ENCODE measurements around the gene YOD1.

Gene YOD1

DNA sequence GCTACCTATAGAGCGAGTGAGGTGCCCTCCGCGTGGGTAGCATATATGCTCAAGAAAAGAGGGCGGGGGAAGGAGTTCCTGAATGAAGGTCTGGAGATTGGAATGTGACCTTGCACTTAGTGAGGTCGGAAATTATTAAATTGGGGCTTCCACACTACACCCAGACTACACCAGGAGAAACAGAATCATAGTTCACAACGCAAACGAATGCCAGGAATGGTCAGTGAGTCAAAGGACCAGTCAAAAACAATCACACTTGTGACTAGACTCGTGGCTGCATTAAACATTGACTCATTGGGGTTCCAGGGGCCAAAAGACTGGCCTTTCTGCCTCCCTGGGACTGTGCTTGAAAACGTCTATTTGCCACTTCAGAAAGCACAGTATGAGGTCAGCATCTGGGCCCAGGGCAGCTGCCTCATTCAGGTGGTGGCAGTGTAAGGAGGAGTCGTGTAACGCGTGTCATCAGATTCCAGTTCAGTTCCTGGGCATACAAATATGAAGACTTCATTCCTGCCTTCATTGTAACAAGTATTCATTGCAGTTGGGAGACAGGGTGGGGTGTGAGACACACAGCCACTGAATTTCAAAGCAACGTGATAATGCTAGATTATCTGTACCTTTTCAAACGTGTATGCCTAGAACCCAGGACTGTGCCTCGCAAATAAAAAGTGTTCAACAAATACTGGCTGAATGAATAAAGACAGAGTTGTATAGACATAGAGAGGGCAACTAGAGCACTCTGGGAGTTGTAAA, at the start of gene YOD1:
TSS of gene YOD1 (minus strand) at position 18 of the 753 bp plus-strand sequence. CDS start 178 bp downstream, outside the sequence.
- DNase-seq: no peak

DNA sequence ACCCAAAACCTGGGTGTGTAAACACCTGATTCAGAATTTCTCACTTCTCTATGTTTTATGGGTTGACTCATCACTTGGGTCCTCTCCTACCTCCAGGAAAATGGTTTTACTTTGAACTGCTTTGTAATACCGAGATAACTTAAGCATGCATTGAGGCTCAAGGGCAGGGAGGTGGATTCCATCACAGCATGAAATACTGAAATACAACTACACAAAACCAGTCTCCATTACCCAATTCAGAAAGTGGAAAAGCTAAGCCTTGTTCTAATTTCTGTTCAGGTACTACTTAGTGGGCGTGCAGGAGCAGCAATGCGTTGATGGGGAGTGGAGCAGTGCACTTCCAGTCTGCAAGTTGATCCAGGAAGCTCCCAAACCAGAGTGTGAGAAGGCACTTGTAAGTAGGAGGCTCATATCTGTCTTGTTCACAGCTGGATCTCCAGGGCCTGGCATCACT, 46.9 kb upstream of the YOD1 start:
- no peak for DNase-seq

DNA sequence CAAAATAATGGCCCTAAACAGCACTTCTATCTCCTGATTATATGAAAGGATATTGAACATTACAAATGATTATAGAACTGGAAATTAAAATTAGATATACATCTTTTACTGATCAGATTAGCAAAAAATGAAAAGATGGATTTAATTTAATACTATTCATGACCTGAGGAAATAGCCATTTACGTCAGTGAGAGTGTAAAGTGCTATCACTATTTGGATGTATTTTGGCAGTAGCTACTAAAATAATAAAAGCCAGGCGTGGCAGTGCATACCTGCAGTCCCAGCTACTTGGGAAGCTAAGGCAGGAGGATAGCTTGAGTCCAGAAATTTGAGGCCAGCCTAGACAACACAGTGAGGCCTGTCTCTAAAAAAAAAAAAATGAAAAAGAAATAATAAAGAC, 42.9 kb upstream of the YOD1 start:
- no peak for DNase-seq

DNA sequence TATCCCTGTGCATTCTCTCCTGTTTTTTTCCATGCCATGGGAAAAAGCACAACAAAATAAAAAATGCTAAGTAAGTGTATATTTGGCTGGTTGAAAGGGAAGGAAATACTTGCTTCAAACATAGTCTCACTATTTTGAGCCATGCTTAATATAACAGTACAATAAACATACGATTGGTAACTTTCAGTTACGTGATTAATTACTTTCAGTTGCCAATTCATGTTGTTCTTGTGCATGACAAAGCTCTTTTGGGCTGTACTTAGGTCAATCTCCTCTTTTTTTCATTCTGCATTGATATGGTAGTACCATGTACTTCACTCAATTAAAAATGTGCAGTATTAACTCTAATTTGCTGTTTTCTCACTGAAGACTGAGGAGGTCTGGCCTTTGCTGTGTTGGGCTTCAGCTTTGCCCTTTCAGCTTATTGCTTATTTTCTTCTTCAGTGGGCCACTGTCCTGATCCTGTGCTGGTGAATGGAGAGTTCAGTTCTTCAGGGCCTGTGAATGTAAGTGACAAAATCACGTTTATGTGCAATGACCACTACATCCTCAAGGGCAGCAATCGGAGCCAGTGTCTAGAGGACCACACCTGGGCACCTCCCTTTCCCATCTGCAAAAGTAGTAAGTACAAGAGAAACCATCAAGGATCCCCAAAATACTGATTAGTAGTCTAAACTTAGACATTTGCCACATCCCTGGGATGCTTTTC, 40.3 kb upstream of the YOD1 start:
- no peak for DNase-seq

DNA sequence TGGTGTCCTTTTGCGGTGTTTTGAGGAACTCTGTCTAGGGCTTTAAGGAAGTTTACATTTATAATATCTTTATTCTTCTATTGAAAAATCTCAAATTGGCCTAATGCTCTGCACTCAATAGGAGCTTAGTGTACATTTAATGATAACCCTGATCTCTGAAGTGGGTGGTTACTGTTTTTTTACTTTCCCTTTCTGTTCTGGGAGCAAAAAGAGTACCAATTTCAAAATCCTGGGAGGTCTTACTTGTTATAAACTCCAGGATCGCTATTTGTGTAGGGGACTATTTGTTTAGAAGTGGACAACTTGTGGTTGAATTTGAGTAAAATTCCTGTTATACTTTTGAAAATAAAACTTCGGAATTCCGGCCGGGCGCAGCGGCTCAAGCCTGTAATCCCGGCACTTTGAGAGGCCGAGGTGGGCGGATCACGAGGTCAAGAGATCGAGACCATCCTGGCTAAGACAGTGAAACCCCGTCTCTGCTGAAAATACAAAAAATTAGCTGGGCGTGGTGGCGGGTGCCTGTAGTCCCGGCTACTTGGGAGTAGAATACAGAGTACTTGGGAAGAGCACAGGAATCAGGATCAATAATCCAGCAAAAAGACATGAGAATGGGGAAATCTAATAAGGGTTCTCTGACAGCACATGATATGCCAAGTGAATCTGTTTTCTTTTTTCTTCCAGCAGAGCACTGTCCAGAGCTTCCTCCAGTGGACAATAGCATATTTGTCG, 38.8 kb upstream of the YOD1 start:
- no peak for DNase-seq

DNA sequence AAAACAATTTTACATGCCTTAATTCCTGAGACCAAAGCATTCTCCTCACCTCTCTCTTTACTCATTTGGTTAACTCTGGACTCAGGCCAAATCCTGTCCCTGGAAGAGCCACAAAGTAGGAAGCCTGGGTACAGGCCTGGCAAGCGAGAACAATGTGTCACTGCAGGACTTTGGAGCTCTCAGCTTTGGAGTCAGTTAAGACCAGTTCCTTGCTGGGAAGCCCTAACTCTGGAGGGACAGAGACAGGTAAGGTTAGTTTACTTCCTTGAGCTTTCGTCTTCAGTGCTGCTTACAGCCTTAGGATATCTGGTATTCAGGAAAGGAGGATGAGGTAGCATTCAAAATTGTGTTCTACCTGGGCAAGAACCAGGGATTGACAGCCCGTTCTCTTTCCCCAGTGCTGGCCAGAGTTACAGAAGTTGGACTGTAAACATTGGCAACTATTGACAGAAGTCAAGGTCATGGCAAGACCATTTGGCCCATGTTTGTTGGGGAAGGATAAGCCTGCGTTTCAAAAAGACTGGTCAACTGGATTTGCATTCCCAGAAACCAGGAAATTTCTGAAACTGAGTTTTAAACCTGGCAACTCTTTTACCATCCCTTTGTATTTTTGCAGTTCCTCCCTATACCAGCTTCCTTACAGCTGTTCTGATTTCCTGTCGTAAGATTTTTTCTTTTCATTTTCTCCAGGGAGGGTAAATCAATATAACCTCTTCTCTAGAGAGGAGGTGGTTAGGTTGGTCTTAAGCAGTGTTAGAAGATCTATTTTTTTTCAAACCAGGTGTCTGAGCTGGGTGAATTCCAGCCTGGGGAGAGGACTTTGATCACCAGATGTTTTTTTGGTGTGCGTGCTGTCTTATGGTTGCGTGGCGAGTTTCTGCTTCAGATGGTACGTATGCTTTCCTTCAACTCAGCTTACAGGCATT, 38.0 kb upstream of the YOD1 start, which contains the start of gene C4BPB:
TSS of gene C4BPB (plus strand) at position 160 of the 926 bp plus-strand sequence. CDS start at position 832, 672 bp downstream.
- no peak for DNase-seq

DNA sequence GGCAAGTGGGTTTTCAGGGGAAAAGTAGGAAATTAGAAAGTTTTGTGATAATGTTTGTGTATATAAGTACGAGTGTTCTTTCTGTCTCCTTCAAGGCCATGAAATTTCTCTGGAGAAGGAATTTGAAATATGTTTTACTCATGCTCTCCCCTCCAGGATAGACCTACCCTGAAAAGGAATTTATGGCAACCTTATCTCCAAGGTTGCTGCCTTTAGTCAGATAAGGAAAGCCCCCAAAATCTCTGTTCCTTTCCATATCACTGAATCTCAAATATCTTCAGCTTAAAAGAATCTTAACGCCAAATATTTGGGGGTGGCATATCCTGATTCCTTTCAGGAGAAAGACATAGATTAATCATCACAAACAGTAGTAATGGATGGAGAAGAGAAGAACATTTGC, 37.2 kb upstream of the YOD1 start:
- DNase-seq: no peak

DNA sequence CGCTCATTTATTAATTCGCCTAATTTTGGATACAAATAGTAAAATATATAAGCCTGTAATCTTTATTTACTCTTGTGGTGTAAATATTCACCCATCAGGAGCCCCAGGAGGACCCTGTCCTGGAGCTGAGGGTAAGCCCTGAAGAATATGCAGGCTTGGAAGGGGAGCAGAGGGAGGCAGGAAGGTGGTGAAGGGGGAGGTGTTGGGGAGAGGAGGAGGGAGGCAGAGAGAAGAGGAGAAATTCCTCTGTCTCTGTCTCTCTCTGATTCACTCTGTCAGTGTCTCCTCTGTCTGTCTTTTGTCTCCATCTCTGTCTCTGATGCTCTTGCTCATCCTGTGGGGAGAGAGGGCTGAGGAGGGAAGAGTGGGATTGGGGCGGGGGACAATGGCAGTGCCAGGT, 34.9 kb upstream of the YOD1 start:
- no peak for DNase-seq

DNA sequence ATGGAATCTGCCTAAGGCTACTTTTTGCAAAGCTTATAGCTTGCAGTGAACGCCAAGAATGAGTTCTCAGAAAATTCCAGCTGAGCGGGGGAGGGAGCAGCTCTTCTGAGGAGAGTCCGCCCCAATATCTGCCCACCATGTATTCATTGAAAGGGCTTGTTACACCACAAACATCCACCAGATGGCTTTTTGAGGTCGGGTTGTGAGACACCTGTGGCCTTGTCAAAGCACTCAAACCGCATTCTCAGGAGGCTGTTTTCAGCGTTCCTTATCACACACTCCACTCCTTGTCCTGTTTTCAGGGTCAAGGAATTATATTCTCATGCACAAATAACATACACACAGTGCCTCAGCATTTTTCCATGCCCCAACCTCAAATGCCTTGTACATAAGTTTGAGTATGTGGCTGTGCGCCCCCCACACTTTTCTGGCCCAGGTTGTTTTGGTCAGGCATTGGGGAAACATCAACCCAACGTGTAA, 33.7 kb upstream of the YOD1 start:
- no peak for DNase-seq

DNA sequence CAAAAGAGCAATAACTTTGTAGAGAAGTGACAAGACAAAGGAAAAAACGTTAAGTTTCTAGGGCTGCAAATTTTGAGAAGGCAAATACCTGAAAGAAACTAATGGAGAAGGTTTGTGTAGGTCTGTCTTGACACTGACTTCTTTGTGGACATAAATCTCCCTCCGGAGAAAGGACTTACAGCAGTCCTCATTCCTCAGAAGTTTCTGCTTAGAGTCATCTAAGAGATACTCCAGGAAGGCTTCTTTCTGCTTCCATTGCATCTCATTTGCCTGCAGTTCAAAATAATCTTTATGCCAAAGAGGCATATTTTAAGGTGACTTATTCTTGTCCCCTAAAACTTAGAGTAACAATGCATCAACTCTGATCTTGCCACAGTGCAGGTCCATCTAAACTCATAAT, 33.2 kb upstream of the YOD1 start:
- no peak for DNase-seq

DNA sequence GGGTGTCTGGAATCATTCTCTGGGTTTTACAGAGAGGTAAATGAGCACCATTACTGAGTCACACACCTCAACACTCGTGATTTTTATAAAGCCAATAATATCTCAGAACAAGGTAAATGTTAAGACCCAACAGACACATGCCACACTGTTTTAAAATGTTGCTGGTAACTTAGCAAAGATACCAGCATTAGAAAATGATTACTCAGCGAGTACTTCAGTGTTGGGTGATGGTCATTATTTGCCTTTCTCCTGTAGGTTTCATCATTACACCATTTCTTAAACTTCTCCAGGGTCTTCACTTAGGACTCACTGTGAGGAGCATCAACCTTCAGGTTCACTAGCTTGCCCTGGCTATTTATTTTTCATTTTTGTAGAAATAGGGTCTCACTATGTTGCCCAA, 30.8 kb upstream of the YOD1 start:
- no peak for DNase-seq

DNA sequence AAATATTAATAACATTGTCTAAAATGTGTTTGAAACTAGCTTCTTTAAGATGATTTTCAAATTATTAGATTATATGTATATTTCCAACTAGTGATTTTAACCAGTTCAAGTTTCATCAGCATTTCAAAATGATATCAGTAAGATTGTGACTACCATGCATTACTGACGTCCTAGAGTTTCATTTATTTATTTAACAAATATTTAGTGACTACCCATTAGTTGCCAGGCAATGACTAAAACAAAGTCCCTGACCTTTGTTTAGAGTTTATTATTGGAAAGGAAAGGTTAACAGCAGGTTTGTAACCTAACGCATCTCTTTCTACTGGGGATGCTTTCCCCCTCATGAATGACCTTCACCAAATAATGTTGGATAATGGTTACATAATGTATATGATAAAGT, 30.1 kb upstream of the YOD1 start:
- DNase-seq: no peak

DNA sequence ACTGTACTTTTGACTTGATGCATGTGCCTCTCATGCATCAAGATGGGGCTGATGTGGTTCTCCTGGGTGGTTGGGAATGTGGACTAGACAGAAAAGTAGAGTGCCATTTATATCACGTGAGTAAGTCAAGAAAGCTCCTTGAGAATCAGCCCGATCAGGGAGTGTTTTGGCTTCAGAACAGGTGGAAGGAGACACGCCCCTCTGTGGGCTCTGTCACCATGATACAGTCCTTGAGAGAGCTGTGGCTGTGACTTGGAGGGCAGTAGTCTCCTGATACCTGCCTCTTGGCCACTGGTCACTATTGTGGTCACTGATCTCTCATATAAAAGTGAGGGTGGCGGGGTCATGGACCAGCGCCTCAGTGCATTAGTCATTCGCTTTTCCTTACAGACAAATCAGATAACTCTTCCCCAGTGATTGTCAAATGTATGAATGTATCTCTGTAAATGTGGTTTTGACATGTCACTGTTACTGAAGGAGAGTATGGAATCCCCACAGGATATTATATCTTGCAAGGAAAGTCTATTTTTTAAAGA, 28.8 kb upstream of the YOD1 start:
- no peak for DNase-seq

DNA sequence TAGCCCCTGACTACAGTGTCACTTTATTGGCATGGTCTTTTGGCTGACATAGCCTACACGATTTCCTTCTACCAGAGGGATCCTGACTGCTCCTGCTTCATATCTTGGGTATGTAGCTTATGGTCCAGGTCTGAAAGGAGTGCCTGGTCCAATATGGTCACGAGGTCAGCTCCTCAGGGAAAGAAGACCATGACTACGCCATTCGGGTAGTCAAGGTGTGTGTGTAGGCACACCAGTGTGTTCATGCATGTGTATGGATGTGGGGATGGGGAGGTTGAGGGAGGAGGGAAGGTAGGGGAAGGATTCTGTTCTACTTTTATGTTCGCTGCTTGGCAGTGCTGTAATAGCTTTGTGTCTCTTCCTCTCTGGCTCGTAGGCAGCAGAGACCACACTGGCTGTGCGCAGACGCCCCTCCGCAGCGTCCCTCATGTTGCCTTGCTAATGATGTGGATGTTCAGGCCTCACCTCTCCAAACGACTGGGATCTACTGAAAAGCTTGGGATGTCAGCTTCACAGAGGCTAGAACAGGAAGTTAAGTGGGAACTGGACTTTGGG, 27.6 kb upstream of the YOD1 start:
- no peak for DNase-seq

DNA sequence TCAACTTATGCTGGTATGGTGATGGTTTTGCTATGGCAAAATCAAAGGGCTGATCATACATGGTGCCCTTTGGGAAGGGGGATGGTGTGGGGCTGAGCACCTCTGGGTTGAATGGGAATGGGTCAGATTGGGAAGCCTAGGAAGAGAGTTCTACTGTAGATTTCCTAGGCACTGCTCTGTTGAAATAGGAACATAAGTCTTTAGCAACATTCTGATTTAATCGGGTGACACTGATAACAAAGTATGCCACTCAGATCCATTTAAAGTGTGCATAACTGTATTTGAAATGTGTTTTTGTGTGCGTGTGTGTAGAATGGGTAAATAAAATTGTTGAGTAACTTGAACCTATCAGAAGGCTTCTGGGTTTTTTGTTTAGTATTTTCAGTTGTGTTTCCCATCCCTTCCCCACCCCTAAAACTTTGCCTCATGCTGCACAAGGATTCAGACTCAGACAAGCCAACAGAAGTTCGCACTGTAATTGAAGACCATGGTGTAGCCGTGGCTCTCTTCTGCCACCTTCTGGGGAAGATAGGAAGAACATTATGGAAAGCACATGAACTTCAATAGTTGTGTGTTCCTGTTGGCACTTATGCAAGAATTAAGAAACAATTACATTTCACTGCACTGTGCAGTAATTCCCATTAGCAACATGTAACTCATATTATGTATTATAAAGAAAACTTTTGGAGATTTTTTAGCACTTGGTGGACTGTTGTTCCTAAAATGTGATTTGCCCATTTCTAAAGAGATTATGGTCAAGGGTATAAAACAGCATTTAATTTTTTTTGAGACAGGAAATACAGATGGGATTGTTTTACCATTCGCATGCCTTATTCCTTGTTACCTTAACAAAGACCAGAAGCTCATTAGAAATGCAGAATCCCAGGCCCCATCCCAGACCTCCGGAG, 26.7 kb upstream of the YOD1 start:
- no peak for DNase-seq

DNA sequence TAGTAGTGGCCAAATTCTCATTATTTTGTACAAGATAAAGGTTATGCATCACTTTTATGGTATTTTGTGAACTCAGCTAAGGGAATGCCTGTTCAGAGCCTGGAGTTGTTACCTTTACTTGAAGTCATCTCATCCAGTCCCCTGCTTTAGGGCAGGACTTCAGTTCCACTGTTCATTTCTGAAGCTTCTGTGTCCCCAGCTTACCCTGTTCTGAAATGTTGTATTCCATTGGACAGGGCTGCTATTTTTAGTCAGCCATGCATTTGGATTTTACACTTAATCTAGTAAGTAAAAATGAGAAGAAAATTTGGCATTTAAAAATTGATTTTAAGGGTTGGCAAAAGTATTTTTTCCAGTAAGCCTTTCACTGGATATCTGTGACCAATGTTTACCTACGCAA, 26.0 kb upstream of the YOD1 start:
- DNase-seq: no peak

DNA sequence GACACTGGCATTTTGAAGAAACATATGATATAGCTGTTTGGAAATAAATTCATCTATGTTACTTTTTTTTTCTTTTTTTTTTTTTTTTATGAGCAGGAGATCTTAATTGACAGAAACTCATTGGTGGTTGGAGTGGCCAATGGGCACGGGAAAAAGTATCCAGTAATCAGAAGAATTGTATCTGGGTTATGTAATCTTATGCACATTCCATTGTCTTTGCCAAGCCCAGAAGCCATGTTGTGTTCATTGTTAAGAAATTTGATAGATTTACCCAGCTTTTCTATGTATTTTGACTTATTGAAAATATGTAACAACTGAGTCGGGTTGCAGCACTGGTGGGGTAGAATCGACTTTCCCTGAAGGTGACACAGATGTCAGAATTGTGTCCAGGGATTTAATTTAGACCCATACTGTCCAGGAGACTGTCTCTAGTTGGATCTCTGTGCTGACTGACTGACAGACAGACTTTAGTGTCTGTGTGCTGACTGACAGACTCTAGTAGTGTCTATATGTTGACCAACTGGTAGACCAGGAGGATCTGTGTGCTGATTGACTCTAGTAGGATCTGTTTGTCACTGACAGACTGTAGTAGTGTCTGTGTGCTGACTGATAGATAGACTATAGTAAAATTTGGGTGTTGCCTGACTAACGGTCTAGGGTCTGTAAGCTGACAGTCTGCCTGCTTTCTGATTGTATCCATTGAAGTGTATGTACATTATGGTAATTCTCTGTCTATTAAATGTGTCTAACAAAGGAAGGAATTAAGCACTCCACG, 25.4 kb upstream of the YOD1 start:
- no peak for DNase-seq

DNA sequence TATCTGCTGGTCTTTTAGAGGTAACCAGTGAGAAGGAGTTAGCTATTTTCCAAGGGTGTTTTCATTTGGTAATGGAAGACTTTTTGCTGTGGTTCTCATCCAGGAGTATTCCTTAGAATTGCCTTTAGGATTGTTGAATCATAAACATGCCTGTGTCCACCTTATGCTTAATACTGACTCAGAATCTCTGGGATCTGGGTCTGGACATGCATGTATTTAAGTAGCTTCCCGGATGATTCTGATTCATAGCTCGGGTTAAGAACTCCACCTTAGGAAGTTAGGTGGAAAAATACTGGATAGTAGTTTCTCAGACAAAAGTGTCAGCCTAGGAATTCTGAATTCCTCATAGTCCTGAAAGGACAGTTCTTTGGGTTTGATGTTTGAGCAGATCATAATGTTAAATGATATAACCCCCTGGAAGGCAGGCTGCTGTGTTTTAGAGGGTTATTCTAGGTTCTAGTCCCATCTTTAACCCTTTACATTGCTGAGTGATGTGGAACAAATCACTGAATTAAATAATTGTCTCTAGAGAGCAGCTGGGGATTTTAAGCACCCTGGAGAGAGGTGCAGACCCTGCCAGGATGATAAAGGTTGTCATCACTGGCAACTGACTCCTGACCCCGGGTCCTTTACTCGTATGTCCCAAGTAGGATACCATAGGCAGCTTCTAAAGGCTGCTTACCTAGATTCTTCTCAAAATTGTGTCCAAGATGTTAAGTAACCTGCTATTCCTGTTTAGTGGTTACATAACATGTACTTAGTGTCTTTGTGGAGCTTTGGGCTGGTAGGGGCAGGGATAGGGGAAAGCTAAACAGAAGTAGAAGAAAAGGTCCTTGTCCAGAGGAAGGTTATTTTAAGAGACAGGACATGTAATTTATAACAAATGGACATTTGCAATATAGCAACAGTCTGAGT, 23.2 kb upstream of the YOD1 start:
- DNase-seq: no peak

DNA sequence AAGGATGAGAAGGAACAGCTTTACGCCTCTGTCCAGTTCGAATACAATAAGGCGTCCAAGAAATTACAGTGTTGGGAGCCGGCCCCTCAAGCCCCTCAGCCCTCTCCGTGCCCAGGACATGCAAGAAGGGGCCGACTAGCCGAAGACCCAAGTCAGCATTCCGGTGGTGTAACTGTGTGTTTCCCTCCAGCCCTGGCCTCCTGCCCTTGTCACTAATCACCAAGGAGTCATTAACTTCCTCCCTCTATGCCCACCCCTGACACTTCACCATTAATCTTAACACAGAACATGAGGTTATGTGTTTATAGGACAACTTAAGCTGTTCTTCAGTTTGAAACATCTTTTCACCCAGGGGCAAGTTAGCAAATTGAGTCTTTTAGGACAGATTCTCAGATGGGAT, 21.2 kb upstream of the YOD1 start:
- DNase-seq: no peak

Data from SIG-M5 (cell line).